Breast epithelium (tissue), 4 donors: ENCODE measurements around the gene SMAD6. TPM values are rescaled to one million over a fixed set of nuclear protein-coding genes. Genes with fewer than 3 reads are reported as not detected.
"Not testable (repeated sequence)": the region's sequence is repeated elsewhere in the genome, so short reads cannot be mapped to it uniquely, and the experiment has no call there.

Experiments
- DNase-seq, 2 donors: peaks; one replicate each; pipeline ENCODE4 v3.0.0-alpha.2; 2019; ENCODE audit warnings: low spot score in 2 of 2
- H3K27ac ChIP-seq, 2 donors: fragments of 200-600 bp; sonication (generic) in 1 of 2; one replicate each; pipeline ENCODE4 v1.5.1; 2016 to 2019; ENCODE audit warnings: mild to moderate bottlenecking in 1 of 2
- H3K27me3 ChIP-seq, 2 donors: fragments of 200-600 bp; sonication (generic) in 1 of 2; one replicate each; pipeline versions ENCODE4 v1.5.1 to v1.6.0; 2017 to 2019; ENCODE audit warnings: control low read depth in 1 of 2, mild to moderate bottlenecking in 1 of 2
- H3K36me3 ChIP-seq: fragments of 200-600 bp; one replicate; pipeline ENCODE4 v1.5.1; 2019
- H3K4me1 ChIP-seq, 2 donors: fragments of 200-600 bp; sonication (generic); one replicate each; pipeline ENCODE4 v1.5.1; 2016 to 2019; ENCODE audit warnings: control low read depth in 1 of 2
- H3K4me3 ChIP-seq, 3 donors: fragments of 200-600 bp; sonication (generic); 1 replicate in 2 of 3; 2 replicates in 1 of 3; pipeline ENCODE4 v1.5.1; 2016 to 2019; ENCODE audit warnings: mild to moderate bottlenecking in 3 of 3, moderate library complexity in 2 of 3
- H3K9me3 ChIP-seq, 2 donors: fragments of 200-600 bp; sonication (generic) in 1 of 2; one replicate each; pipeline ENCODE4 v1.5.1; 2016 to 2019; ENCODE audit warnings: control low read depth in 1 of 2
- CTCF ChIP-seq, 3 donors: fragments of 450-650 bp; IDR thresholded peaks; one replicate each; pipeline ENCODE4 v1.5.1; 2016 to 2017; ENCODE audit warnings: antibody characterized with exemption in 3 of 3, mild to moderate bottlenecking in 3 of 3, moderate library complexity in 3 of 3
- POLR2A ChIP-seq: fragments of 450-650 bp; IDR thresholded peaks from one replicate; pipeline ENCODE4 v1.6.1; 2016; ENCODE audit warnings: antibody characterized with exemption, mild to moderate bottlenecking, moderate library complexity
- POLR2AphosphoS5 ChIP-seq, 3 donors: sonication (generic); formaldehyde crosslinking; IDR thresholded peaks; one replicate each; pipeline ENCODE4 v1.6.1; 2017; ENCODE audit warnings: antibody characterized with exemption in 3 of 3
- intact Hi-C: fragments of 100-400 bp; cut with DNase I; formaldehyde crosslinking; loops from one replicate; pipeline ENCODE4 v1.15.1; 2023; ENCODE audit warnings: low total_unique reads
- total RNA-seq, 3 donors: library from RNA; depleted of rRNA; stranded (reverse); fragments of >200 nt; gene quantifications; one replicate each; pipeline ENCODE4 v1.1.0, GENCODE V29; 2016

SMAD6 gene
- total RNA-seq, 3 donors from 2014 or later: 7.6 to 22.6 (median 13.4) TPM

- no peak overlapping the region for H3K27ac ChIP-seq
- TF ChIP-seq POLR2AphosphoS5 (IDR thresholded peaks at IDR 0.05) (no peak), POLR2A (no peak), CTCF (IDR thresholded peaks at IDR 0.05) (no peak)
- H3K27me3 ChIP-seq: no peaks in the 10 kb centered on the region
- H3K36me3 ChIP-seq: no peaks in the 10 kb centered on the region
- intact Hi-C loops: no loop called here
- H3K9me3 ChIP-seq: no peaks in the 10 kb centered on the region
- H3K4me1 ChIP-seq: no peaks in the 10 kb centered on the region
- no peak overlapping the region for H3K4me3 ChIP-seq
- no peak for DNase-seq
Observed at GRCh38 chr15:66825731-66826130, 123.7 kb downstream of the SMAD6 start.

DNA sequence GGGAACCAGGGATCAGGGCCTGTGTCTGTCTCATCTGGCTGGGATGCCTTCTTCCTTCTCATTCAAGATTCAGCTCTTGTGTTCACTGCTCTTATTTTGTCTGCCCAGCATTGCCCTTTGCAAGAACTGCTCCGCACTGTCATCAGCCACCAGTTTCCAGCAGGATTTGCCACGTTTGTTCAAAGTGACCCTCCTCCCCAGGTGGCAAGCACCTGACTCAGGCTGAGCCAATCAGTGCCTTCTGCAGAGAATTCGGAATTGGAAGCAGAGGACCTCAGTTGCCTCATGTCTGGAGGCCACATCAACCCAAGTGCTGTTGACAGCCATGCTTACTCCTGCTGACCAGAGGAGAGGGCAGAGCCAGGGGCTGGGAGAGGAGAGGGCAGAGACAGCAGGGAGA, 124.5 kb downstream of the SMAD6 start:
- TF ChIP-seq POLR2AphosphoS5 (IDR thresholded peaks at IDR 0.05): no peak
- no peak for TF ChIP-seq POLR2A
- no peak for TF ChIP-seq CTCF (IDR thresholded peaks at IDR 0.05)
- peak in 1 of 2 donors; percentile 2 for DNase-seq
- no peaks in the 10 kb centered on the region for H3K27me3 ChIP-seq
- H3K36me3 ChIP-seq: no peaks in the 10 kb centered on the region
- no peak overlapping the region for H3K4me3 ChIP-seq
- no peak overlapping the region for H3K27ac ChIP-seq
- intact Hi-C loops: no loop called here
- H3K9me3 ChIP-seq: no peaks in the 10 kb centered on the region
- H3K4me1 ChIP-seq: no peaks in the 10 kb centered on the region

GRCh38 chr15:66827039-66827697, 125.1 kb downstream of the SMAD6 start:
- no peaks in the 10 kb centered on the region for H3K27me3 ChIP-seq
- H3K36me3 ChIP-seq: no peaks in the 10 kb centered on the region
- H3K9me3 ChIP-seq: no peaks in the 10 kb centered on the region
- H3K4me1 ChIP-seq: no peaks in the 10 kb centered on the region
- TF ChIP-seq POLR2AphosphoS5 (IDR thresholded peaks at IDR 0.05): no peak
- TF ChIP-seq CTCF (IDR thresholded peaks at IDR 0.05): no peak
- TF ChIP-seq POLR2A: no peak
- intact Hi-C loops: no loop called here
- no peak overlapping the region for H3K4me3 ChIP-seq
- no peak overlapping the region for H3K27ac ChIP-seq
- no peak for DNase-seq

GRCh38 chr15:66827698-66828055, 125.6 kb downstream of the SMAD6 start:
- H3K4me3 ChIP-seq: no peak overlapping the region
- no peaks in the 10 kb centered on the region for H3K36me3 ChIP-seq
- no peaks in the 10 kb centered on the region for H3K4me1 ChIP-seq
- no peak for TF ChIP-seq POLR2A
- no peak for TF ChIP-seq POLR2AphosphoS5 (IDR thresholded peaks at IDR 0.05)
- H3K9me3 ChIP-seq: no peaks in the 10 kb centered on the region
- intact Hi-C loops: no loop called here
- DNase-seq: peak in 1 of 2 donors; percentile 17
- H3K27ac ChIP-seq: no peak overlapping the region
- H3K27me3 ChIP-seq: no peaks in the 10 kb centered on the region

- H3K27me3 ChIP-seq, H3K9me3 ChIP-seq, H3K27ac ChIP-seq, DNase-seq, H3K36me3 ChIP-seq, H3K4me1 ChIP-seq, intact Hi-C loops, H3K4me3 ChIP-seq: not testable (repeated sequence)
Observed at GRCh38 chr15:66828817-66829541, 126.9 kb downstream of the SMAD6 start.

DNA sequence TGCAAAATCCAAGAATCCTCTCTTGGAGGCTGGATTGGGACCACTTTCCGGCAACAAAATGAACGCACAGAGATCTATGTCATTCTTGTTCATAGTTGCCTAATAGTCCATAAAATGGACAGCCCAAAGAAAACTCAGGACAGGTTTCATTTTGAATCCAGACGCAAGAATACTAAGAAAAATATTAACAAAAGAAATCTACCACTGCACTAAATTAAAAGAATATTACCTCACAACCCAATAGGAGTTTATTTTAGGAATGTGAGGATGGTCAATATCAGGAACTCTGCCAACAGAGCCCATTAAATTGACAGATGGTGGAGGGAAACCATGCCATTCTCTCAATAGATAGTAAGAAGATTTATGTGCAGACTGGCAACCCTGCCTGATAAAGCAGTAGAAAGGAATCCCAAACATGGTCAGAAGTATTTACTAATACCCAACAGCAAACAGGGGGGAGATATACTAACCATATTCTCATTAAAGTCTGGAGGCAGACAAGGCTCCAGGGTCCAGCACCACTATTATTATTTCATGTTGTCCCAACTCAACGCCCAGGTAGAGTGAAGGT, 127.6 kb downstream of the SMAD6 start:
- intact Hi-C loops: no loop called here
- no peaks in the 10 kb centered on the region for H3K27me3 ChIP-seq
- no peak overlapping the region for H3K27ac ChIP-seq
- no peaks in the 10 kb centered on the region for H3K9me3 ChIP-seq
- no peaks in the 10 kb centered on the region for H3K36me3 ChIP-seq
- H3K4me3 ChIP-seq: no peak overlapping the region
- DNase-seq: no peak
- TF ChIP-seq POLR2AphosphoS5 (IDR thresholded peaks at IDR 0.05) (no peak), CTCF (IDR thresholded peaks at IDR 0.05) (no peak), POLR2A (no peak)
- no peaks in the 10 kb centered on the region for H3K4me1 ChIP-seq
